Activated CD4-positive, alpha-beta T cell treated with anti-CD3 and anti-CD28 coated beads, Interleukin-2, amount 10 ng/mL, durations not matched to agents 24 days and 14 days (primary cell): ENCODE data around the gene ORM2. TPM values are rescaled to one million over a fixed set of nuclear protein-coding genes. Genes with fewer than 3 reads are reported as not detected.
"Not testable (repeated sequence)": the region's sequence is repeated elsewhere in the genome, so short reads cannot be mapped to it uniquely, and the experiment has no call there.

ENCODE experiments used
- DNase-seq: peaks from one replicate; pipeline ENCODE4 v3.0.0; 2022
- H3K27ac Mint-ChIP-seq: one replicate; pipeline ENCODE4 v1.8.0; 2022; ENCODE audit warnings: mild to moderate bottlenecking, mixed read lengths
- H3K27me3 Mint-ChIP-seq: one replicate; pipeline ENCODE4 v1.8.0; 2022; ENCODE audit warnings: mixed read lengths
- H3K36me3 Mint-ChIP-seq: one replicate; pipeline ENCODE4 v1.8.0; 2022; ENCODE audit warnings: low read depth, mild to moderate bottlenecking, mixed read lengths
- H3K4me1 Mint-ChIP-seq: one replicate; pipeline ENCODE4 v1.8.0; 2021; ENCODE audit warnings: mixed read lengths
- H3K4me3 Mint-ChIP-seq: one replicate; pipeline ENCODE4 v1.8.0; 2022; ENCODE audit warnings: mild to moderate bottlenecking, moderate library complexity, mixed read lengths
- H3K9me3 Mint-ChIP-seq: one replicate; pipeline ENCODE4 v1.8.0; 2021; ENCODE audit warnings: mixed read lengths
- intact Hi-C: fragments of 100-400 bp; cut with micrococcal nuclease; formaldehyde crosslinking; loops from one replicate; pipeline ENCODE4 v1.15.1; 2023
- total RNA-seq: library from RNA; stranded (reverse); gene quantifications from 2 replicates; pipeline ENCODE4 v1.2.3, GENCODE V29; 2022

ORM2 gene
- total RNA-seq, 1 donor from 2014 or later, result not detected

DNA sequence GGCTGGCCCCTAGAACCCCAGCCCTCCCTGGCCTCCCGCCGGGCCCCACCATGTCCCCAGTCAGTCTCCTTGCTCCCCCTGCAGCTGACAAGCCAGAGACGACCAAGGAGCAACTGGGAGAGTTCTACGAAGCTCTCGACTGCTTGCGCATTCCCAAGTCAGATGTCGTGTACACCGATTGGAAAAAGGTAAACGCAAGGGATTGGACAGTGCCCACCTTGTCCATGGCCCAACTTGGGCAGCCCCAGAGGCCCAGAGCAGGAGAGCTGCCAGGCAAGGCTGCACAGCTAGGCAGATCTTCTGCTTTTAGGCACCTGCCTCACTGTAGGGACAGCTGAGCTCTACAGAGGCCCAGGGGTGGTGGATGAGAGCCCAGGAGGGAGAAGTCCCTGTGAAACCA lies 4.7 kb upstream of the ORM2 start:
- not testable (repeated sequence) for DNase-seq

DNA sequence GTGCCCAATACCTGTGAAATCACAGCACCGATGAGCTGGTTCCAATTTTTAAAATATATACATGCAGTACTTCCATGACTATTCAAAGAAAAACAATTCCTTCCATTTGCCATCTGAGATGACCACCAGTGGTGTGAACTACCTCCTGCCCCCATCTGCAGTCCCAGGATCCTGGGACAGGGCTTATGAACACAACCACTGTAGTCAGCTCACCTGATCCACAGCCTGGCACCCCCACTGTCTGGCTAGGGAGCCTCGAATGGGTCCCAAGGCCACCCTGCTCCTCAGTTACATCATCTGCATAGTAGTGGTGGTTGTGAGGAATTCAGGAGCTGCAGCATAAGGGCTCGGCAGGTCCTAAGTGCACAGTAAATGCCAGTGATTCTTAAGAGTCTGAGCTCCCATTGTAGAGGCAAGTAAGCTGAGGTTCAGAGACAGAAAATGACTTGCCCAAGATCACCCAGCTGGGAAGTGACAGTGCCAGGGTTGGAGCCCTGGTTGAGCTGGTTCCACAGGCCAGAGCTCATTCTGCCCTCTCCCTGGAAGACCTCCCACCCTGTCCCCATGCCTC lies 3.9 kb upstream of the ORM2 start:
- H3K27me3 Mint-ChIP-seq, DNase-seq, H3K4me3 Mint-ChIP-seq, H3K4me1 Mint-ChIP-seq, H3K9me3 Mint-ChIP-seq, H3K27ac Mint-ChIP-seq, intact Hi-C loops, H3K36me3 Mint-ChIP-seq: not testable (repeated sequence)

More for the DNA sequence above, 4.7 kb upstream of the ORM2 start:
- H3K9me3 Mint-ChIP-seq, H3K27me3 Mint-ChIP-seq, intact Hi-C loops, H3K36me3 Mint-ChIP-seq, H3K4me3 Mint-ChIP-seq, H3K27ac Mint-ChIP-seq, H3K4me1 Mint-ChIP-seq: not testable (repeated sequence)

DNA sequence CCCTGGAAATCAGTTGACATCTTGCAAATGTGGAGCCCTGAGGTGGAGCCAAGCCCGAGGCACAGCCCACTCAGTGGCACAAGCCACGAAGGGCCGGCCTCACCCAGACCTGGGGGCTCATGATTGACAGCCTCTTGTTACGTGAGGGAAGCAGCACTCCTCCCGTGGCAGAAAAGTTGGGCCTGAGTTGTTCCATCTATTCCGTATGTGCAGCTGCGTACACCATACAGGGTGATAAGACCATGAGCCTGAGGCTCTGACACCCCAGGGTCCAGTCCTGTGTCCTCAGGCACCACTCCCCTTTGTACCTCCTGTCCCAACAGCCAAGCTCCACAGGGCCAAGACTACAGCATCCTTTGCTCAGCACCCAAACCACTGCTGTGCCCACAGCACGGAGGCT lies 1.9 kb upstream of the ORM2 start:
- Mint-ChIP-seq H3K9me3 (no peaks in the 10 kb centered on the region), H3K36me3 (no peaks in the 10 kb centered on the region), H3K4me3 (no peak overlapping the region), H3K27ac (no peak overlapping the region), H3K4me1 (peaks cover 1% of the 10 kb centered on the region), H3K27me3 (no peaks in the 10 kb centered on the region)
- intact Hi-C loops, result no loop called here
- DNase-seq, result peak; percentile 63

DNA sequence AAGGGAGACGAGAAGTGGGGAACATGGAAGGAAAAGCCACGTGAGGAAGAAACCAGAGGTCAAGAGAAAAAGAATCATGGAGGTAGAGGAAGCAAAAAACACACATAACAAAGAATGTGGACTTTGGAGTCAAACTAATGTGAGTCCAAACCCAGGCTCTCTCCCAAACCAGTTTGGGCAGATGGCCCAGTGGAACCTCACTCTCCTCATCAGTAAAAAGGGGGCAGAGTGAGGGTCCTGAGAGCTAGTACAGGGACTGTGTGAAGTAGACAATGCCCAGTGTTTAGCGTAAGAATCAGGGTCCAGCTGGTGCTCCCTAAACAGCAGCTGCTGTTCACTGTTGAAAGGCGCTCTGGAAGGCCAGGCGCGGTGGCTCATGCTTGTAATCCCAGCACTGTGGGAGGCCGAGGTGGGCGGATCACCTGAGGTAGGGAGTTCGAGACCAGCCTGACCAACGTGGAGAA lies 1.3 kb upstream of the ORM2 start:
- H3K27me3 Mint-ChIP-seq, H3K9me3 Mint-ChIP-seq, DNase-seq, H3K4me3 Mint-ChIP-seq, H3K27ac Mint-ChIP-seq, intact Hi-C loops, H3K4me1 Mint-ChIP-seq, H3K36me3 Mint-ChIP-seq: not testable (repeated sequence)

DNA sequence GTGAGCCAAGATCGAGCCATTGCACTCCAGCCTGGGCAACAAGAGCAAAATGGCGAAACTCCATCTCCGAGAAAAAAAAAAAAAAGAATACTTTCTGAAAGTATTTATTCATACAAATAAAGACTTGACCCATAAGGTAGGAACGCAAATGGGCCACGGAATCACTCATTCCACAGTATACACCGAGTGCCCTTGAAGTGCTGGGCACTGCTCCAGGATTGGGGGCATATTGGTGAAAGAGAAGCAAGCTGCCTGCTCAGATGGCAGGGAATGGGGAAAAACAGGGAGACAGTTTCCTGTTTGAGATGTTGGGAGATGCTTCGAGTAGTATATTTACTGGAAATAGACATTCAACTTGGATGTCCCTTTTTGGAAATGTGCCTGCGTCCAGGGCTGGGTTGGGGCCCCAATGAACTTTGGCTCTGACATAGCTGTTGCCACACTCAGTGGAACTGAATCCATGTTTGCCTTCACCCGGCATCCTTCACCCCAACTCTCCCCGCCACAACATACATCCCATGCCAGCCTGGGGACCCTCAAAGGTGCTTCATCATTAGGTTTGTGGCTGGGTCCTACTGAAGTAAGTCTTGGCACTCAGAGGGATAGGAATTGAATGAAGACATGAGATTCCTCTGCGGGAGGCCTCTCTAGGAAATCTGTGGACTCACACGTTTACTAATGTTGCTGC lies 588 bp upstream of the ORM2 start:
- DNase-seq, result peak; percentile 58
- H3K9me3 Mint-ChIP-seq, H3K36me3 Mint-ChIP-seq, intact Hi-C loops, H3K4me3 Mint-ChIP-seq, H3K27ac Mint-ChIP-seq, H3K27me3 Mint-ChIP-seq, H3K4me1 Mint-ChIP-seq: not testable (repeated sequence)

DNA sequence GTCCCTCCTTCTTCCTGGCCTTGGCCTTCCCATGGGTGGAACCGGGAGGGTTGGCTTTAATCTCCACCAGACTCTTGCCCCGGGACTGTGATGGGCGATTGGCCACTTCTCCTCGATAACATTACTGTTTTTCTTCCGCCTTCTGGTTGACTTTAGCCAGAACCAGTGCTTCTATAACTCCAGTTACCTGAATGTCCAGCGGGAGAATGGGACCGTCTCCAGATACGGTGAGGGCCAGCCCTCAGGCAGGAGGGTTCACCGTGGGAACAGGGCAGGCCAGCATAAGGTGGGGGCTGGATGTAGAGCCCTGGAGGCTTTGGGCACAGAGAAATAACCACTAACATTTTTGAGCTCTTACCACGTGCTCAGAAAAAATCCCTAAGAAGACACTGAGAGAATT lies 967 bp downstream of the ORM2 start:
- no peak overlapping the region for H3K4me3 Mint-ChIP-seq
- peak overlapping the region; percentile 48 for H3K27ac Mint-ChIP-seq
- intact Hi-C loops, result no loop called here
- peak; percentile 58 for DNase-seq
- peaks cover 3% of the 10 kb centered on the region for H3K4me1 Mint-ChIP-seq
- no peaks in the 10 kb centered on the region for H3K27me3 Mint-ChIP-seq
- H3K9me3 Mint-ChIP-seq, result no peaks in the 10 kb centered on the region
- peaks cover 13% of the 10 kb centered on the region for H3K36me3 Mint-ChIP-seq

DNA sequence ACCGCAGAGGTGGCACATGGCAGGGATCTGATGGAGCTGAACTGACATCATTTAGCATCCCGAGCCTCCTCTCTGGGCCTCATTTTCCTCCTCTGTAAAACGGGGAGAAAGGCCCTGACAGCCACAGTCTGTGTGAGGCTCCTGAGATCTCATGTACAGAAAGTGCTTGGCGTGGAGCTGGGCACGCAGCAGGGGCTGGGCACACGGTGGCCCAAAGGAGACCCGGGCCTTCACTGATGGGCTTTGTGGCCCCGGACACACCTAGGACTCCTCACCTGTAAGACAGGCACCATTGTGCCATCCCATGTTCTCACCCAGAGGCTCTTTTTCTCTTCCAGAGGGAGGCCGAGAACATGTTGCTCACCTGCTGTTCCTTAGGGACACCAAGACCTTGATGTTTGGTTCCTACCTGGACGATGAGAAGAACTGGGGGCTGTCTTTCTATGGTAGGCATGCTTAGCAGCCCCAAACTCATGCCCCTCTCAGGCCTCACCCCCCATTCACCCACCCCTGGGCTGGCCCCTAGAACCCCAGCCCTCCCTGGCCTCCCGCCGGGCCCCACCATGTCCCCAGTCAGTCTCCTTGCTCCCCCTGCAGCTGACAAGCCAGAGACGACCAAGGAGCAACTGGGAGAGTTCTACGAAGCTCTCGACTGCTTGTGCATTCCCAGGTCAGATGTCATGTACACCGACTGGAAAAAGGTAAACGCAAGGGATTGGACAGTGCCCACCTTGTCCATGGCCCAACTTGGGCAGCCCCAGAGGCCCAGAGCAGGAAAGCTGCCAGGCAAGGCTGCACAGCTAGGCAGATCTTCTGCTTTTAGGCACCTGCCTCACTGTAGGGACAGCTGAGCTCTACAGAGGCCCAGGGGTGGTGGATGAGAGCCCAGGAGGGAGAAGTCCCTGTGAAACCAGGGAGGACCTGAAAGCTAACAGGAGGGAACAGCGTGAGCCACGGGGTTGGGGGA lies 1.8 kb downstream of the ORM2 start:
- H3K9me3 Mint-ChIP-seq, H3K4me1 Mint-ChIP-seq, H3K27me3 Mint-ChIP-seq, intact Hi-C loops, H3K4me3 Mint-ChIP-seq: not testable (repeated sequence)
- Mint-ChIP-seq H3K36me3 (peaks cover 22% of the 10 kb centered on the region), H3K27ac (peak overlapping the region; percentile 48)
- DNase-seq, result peak; percentile 62

DNA sequence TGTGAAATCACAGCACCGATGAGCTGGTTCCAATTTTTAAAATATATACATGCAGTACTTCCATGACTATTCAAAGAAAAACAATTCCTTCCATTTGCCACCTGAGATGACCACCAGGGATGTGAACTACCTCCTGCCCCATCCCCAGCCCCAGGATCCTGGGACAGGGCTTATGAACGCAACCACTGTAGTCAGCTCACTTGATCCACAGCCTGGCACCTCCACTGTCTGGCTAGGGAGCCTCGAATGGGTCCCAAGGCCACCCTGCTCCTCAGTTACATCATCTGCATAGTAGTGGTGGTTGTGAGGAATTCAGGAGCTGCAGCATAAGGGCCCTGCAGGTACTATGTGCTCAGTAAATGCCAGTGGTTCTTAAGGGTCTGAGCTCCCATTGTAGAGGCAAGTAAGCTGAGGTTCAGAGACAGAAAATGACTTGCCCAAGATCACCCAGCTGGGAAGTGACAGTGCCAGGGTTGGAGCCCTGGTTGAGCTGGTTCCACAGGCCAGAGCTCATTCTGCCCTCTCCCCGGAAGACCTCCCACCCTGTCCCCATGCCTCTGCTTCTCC lies 2.9 kb downstream of the ORM2 start:
- H3K9me3 Mint-ChIP-seq, H3K27ac Mint-ChIP-seq, H3K27me3 Mint-ChIP-seq, H3K4me3 Mint-ChIP-seq, intact Hi-C loops, H3K4me1 Mint-ChIP-seq: not testable (repeated sequence)
- H3K36me3 Mint-ChIP-seq, result peaks cover 30% of the 10 kb centered on the region
- DNase-seq, result peak; percentile 60

DNA sequence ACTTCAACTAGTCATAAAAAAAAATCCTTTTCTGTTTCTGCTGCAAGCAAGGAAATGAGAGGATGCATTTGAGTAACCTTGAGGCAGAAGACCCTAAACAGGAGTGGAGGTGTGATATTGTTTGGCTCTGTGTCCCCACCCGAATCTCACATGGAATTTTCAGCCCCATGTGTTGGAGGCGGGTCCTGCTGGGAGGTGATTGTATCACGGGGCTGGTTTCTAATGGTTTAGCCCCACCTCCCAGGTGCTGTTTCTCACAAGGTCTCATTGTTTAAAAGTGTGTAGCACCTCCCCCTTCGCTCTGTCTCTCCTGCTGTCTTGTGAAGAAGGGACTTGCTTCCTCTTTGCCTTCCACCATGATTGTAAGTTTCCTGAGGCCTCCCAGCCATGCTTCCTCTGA lies 4.0 kb downstream of the ORM2 start:
- H3K27me3 Mint-ChIP-seq, H3K4me1 Mint-ChIP-seq, H3K4me3 Mint-ChIP-seq, H3K9me3 Mint-ChIP-seq, intact Hi-C loops, H3K27ac Mint-ChIP-seq, DNase-seq: not testable (repeated sequence)
- H3K36me3 Mint-ChIP-seq, result peaks cover 38% of the 10 kb centered on the region

DNA sequence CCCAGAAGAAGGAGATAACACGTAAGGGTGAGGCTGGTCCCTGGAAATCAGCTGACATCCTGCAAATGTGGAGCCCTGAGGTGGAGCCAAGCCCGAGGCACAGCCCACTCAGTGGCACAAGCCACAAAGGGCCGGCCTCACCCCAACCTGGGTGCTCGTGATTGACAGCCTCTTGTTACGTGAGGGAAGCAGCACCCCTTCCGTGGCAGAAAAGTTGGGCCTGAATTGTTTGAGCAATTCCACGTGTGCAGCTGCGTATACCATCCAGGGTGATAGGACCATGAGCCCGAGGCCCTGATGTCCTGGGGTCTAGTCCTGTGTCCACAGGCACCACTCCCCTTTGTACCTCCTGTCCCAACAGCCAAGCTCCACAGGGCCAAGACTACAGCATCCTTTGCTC lies 4.8 kb downstream of the ORM2 start:
- Mint-ChIP-seq H3K27ac (no peak overlapping the region), H3K4me1 (peaks cover 8% of the 10 kb centered on the region), H3K9me3 (no peaks in the 10 kb centered on the region), H3K36me3 (peaks cover 45% of the 10 kb centered on the region), H3K4me3 (no peak overlapping the region), H3K27me3 (no peaks in the 10 kb centered on the region)
- no peak for DNase-seq
- intact Hi-C loops, result no loop called here

DNA sequence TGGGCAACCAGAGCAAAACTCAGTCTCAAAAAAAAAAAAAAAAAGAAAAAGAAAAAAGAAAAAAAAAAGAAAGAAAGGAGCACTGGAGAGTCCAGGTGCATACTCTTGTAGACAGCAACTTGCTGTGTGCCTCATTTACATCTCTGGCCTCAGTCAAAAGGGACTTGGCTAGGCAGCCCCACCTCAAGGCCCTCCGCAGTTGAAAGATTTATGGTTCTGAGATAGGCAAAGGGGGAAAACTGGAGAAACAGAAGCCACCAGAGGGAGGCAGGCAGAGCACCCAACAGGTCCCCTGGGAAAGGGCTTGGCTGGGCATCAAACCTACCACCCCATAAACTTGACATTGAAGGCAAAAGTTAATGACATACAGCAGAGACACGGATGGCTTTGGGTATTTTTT lies 6.1 kb downstream of the ORM2 start:
- intact Hi-C loops, result no loop called here

DNA sequence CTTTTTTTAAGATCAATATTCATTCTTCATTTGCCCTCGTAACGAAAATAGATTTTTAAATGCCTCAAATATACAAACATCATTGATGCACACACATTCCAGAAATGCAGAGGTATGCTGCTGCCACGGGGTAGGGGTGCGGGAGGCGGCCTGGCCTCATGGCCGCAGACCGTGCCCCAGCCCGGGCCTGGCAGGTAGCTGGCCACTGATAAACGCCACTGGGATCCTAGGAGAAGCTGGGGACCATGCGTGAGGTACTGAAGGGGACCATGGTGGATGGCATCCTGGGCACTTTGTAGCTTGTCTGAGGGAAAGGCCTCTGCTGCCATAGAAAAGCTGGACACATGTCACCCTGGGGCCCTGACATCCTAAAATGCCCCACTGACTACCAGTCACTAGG lies 6.5 kb downstream of the ORM2 start:
- Mint-ChIP-seq H3K4me1 (peaks cover 10% of the 10 kb centered on the region), H3K27ac (peak overlapping the region; percentile 45), H3K9me3 (no peaks in the 10 kb centered on the region), H3K36me3 (peaks cover 60% of the 10 kb centered on the region), H3K4me3 (no peak overlapping the region), H3K27me3 (no peaks in the 10 kb centered on the region)
- DNase-seq, result peak; percentile 53
- intact Hi-C loops, result no loop called here

More for the DNA sequence above, 6.1 kb downstream of the ORM2 start:
- no peaks in the 10 kb centered on the region for H3K9me3 Mint-ChIP-seq
- no peak overlapping the region for H3K27ac Mint-ChIP-seq
- H3K27me3 Mint-ChIP-seq, result no peaks in the 10 kb centered on the region
- no peak overlapping the region for H3K4me3 Mint-ChIP-seq
- H3K36me3 Mint-ChIP-seq, result peaks cover 57% of the 10 kb centered on the region
- DNase-seq, result peak; percentile 53
- peaks cover 10% of the 10 kb centered on the region for H3K4me1 Mint-ChIP-seq

DNA sequence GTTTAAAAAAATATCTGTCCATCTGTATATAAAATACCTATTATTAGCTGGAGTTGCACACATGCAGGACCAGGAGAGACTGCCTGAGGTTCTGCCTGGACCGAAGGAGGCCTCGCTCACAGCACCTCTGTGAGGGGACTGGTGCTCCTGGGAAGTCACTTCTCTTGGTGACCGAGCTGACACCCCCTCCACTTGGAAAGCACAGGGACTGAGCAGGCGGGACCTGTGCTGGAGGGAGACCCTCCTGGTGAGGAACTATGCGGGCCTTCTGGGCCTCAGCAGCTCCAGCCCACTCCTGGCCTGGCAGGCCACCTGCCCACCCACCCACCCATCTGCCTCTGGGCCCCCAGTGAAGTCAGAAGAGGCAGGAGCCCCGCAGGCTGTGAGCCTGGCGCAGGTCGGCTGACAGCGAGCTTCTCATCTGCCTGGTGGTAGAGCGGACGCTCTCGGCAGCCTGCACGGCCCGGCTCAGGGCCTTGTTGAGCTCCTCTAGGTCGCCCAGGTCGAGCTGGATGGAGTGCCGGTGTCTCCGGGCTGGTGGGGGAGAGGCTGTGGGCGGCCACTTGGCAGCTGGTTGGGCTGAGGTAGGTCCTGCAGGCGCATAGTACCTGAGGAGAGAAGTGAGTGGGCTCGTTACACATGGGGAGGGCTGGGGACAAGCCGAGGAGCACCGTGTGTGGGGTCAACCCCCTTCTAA lies 7.2 kb downstream of the ORM2 start:
- H3K27me3 Mint-ChIP-seq, result no peaks in the 10 kb centered on the region
- peaks cover 67% of the 10 kb centered on the region for H3K36me3 Mint-ChIP-seq
- H3K9me3 Mint-ChIP-seq, result no peaks in the 10 kb centered on the region
- no peak overlapping the region for H3K27ac Mint-ChIP-seq
- H3K4me3 Mint-ChIP-seq, result no peak overlapping the region
- H3K4me1 Mint-ChIP-seq, result peaks cover 10% of the 10 kb centered on the region
- intact Hi-C loops, result no loop called here
- peak; percentile 54 for DNase-seq
